ENCODE results near the gene DCAF17. TPM values are rescaled to one million over a fixed set of nuclear protein-coding genes. Genes with fewer than 3 reads are reported as not detected.

The DCAF17 gene
- total RNA-seq, 2 experiments from 2014 or later = 13.0 to 14.3 TPM

DNA sequence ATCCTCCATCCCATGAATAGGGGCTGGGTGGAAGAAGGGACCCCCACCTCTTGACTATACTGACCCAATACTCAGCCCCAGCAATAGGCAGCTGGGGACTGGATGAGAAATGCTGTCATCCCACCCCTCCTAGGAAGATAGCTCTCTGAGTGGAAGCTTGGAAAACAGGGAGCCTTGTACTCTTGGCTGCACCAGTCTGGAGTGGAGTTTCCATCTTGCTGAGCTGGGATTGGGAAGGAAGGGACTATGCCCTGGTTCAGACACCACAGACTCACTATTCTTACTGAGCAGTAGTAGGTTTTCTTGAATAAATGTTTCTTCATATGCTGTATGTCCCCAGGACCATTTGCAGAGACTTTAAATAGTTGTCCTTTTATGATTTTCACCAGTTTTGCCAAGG lies 7.4 kb downstream of the DCAF17 start:
- H3K36me3 Mint-ChIP-seq (ENCODE audit: low read depth) = peaks cover 84% of the 10 kb centered on the region
- no peaks in the 10 kb centered on the region for H3K4me1 ChIP-seq (ENCODE audit: insufficient read depth, low read length)
- intact Hi-C loops (cut with DNase I, micrococcal nuclease) = no loop called here
- ChIA-PET POLR2A (interaction anchor here (0.8 kb wide), 1 partner anchor 671 kb away, joined by 3 read pairs; no protein-coding TSS in a partner anchor), CTCF (interaction anchor here (3.3 kb wide), 1 partner anchor 513 kb away, joined by 9 read pairs; the partner anchor contains the start of gene GORASP2)
- ATAC-seq (ENCODE audit: poor library complexity) (no peak), DNase-seq (no peak)
- no peaks in the 10 kb centered on the region for H3K27me3 Mint-ChIP-seq
- H3K36me3 ChIP-seq (ENCODE audit: insufficient read depth, low read length) = peaks cover 74% of the 10 kb centered on the region
- TF ChIP-seq, protein P1, sequence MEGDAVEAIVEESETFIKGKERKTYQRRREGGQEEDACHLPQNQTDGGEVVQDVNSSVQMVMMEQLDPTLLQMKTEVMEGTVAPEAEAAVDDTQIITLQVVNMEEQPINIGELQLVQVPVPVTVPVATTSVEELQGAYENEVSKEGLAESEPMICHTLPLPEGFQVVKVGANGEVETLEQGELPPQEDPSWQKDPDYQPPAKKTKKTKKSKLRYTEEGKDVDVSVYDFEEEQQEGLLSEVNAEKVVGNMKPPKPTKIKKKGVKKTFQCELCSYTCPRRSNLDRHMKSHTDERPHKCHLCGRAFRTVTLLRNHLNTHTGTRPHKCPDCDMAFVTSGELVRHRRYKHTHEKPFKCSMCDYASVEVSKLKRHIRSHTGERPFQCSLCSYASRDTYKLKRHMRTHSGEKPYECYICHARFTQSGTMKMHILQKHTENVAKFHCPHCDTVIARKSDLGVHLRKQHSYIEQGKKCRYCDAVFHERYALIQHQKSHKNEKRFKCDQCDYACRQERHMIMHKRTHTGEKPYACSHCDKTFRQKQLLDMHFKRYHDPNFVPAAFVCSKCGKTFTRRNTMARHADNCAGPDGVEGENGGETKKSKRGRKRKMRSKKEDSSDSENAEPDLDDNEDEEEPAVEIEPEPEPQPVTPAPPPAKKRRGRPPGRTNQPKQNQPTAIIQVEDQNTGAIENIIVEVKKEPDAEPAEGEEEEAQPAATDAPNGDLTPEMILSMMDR (IDR thresholded peaks at IDR 0.05) = no peak
- no peak overlapping the region for H3K27ac ChIP-seq (ENCODE audit: low read depth in 1 of 2, low read length in 2 of 2)
- peaks cover 22% of the 10 kb centered on the region for H3K4me1 Mint-ChIP-seq (ENCODE audit: low read depth)
- no peaks in the 10 kb centered on the region for H3K27me3 ChIP-seq (ENCODE audit: control insufficient read depth in 1 of 2, insufficient read depth in 2 of 2, low read length in 2 of 2)
- H3K9me3 ChIP-seq (ENCODE audit: control insufficient read depth in 1 of 2, insufficient read depth in 1 of 2, low read length in 2 of 2) = no peaks in the 10 kb centered on the region
- no peak overlapping the region for H3K27ac Mint-ChIP-seq
- no peak overlapping the region for H3K4me3 ChIP-seq (ENCODE audit: low read length)
- no peak overlapping the region for H3K4me3 Mint-ChIP-seq
- H3K9me3 Mint-ChIP-seq = no peaks in the 10 kb centered on the region

DNA sequence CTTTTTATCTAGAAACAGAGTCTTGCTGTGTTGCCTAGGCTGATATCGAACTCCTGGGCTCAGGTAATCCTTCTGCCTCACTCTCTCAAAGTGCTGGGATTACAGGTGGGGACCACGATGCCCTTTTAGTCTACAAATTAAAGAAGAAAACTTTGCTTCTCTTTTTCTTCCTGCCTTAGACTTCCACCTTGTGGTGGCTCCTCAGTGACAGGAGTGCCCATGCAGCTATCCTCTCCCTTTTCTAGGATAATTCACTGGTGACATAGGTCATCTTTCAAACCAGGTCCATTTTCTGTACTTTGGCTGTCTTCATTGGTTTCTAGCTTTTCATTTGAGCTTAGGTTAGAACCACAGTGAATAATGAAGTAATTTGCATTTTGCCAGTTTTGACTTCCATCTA lies 13.6 kb downstream of the DCAF17 start:
- Histone ChIP-seq H3K36me3 (ENCODE audit: insufficient read depth, low read length) (peaks cover 69% of the 10 kb centered on the region), H3K4me3 (ENCODE audit: low read length) (no peak overlapping the region), H3K27me3 (ENCODE audit: control insufficient read depth in 1 of 2, insufficient read depth in 2 of 2, low read length in 2 of 2) (no peaks in the 10 kb centered on the region), H3K27ac (ENCODE audit: low read depth in 1 of 2, low read length in 2 of 2) (no peak overlapping the region), H3K4me1 (ENCODE audit: insufficient read depth, low read length) (no peaks in the 10 kb centered on the region), H3K9me3 (ENCODE audit: control insufficient read depth in 1 of 2, insufficient read depth in 1 of 2, low read length in 2 of 2) (no peaks in the 10 kb centered on the region)
- ATAC-seq (ENCODE audit: poor library complexity) (no peak), DNase-seq (no peak)
- no peaks in the 10 kb centered on the region for H3K4me1 Mint-ChIP-seq (ENCODE audit: low read depth)
- H3K27ac Mint-ChIP-seq = no peak overlapping the region
- no peaks in the 10 kb centered on the region for H3K9me3 Mint-ChIP-seq
- H3K4me3 Mint-ChIP-seq = no peak overlapping the region
- CTCF ChIA-PET = no interaction called here
- POLR2A ChIA-PET = no interaction called here
- intact Hi-C loops (cut with DNase I, micrococcal nuclease) = no loop called here
- no peaks in the 10 kb centered on the region for H3K27me3 Mint-ChIP-seq
- TF ChIP-seq, protein P1 (IDR thresholded peaks at IDR 0.05) = no peak
- peaks cover 87% of the 10 kb centered on the region for H3K36me3 Mint-ChIP-seq (ENCODE audit: low read depth)

DNA sequence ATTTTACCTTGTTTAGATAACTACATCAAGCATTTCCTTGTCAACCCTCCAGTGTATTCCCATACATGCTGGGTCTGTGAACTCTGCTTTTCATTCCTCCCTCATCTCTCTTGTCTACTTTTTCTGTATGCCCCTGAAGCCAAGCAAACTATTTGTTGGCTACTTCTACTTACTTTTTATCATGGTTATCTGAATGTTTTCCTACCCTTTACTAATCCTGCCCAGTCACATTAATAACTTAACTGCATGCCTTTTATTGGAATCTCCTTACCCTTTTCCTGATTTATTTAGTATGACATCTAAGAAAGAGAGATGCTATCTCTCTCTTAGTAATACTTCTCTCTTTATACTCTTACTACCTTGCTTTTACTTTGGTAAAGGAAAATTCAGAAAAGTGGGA lies 17.0 kb downstream of the DCAF17 start:
- TF ChIP-seq, protein P1 (IDR thresholded peaks at IDR 0.05) = no peak
- Histone ChIP-seq H3K27me3 (ENCODE audit: control insufficient read depth in 1 of 2, insufficient read depth in 2 of 2, low read length in 2 of 2) (no peaks in the 10 kb centered on the region), H3K9me3 (ENCODE audit: control insufficient read depth in 1 of 2, insufficient read depth in 1 of 2, low read length in 2 of 2) (no peaks in the 10 kb centered on the region), H3K4me1 (ENCODE audit: insufficient read depth, low read length) (no peaks in the 10 kb centered on the region), H3K27ac (ENCODE audit: low read depth in 1 of 2, low read length in 2 of 2) (no peak overlapping the region), H3K4me3 (ENCODE audit: low read length) (no peak overlapping the region), H3K36me3 (ENCODE audit: insufficient read depth, low read length) (peaks cover 56% of the 10 kb centered on the region)
- H3K36me3 Mint-ChIP-seq (ENCODE audit: low read depth) = peaks cover 88% of the 10 kb centered on the region
- no peak overlapping the region for H3K4me3 Mint-ChIP-seq
- ATAC-seq (ENCODE audit: poor library complexity) (no peak), DNase-seq (no peak)
- no peak overlapping the region for H3K27ac Mint-ChIP-seq
- POLR2A ChIA-PET = no interaction called here
- peaks cover 3% of the 10 kb centered on the region for H3K4me1 Mint-ChIP-seq (ENCODE audit: low read depth)
- H3K27me3 Mint-ChIP-seq = no peaks in the 10 kb centered on the region
- H3K9me3 Mint-ChIP-seq = no peaks in the 10 kb centered on the region
- CTCF ChIA-PET = no interaction called here
- intact Hi-C loops (cut with DNase I, micrococcal nuclease) = no loop called here

All from CD4-positive, alpha-beta T cell (primary cell).